Right kidney (tissue), 1 donor: ENCODE results near the gene STAT5B.
A peak's percentile ranks its signal among the peaks of the same experiment; 100 is the strongest.

ENCODE experiments used
- DNase-seq: peaks from one replicate; pipeline ENCODE4 v3.0.0-alpha.2; 2016

The STAT5B gene

GRCh38 chr17:42285346-42286050, 9.3 kb upstream of the STAT5B start:
- DNase-seq: no peak

GRCh38 chr17:42284566-42284965, 8.4 kb upstream of the STAT5B start:
- DNase-seq: no peak

- no peak for DNase-seq
Observed at GRCh38 chr17:42284024-42284369, 7.8 kb upstream of the STAT5B start.

- no peak for DNase-seq
Observed at GRCh38 chr17:42283241-42284023, 7.2 kb upstream of the STAT5B start.

- DNase-seq: no peak
Observed at GRCh38 chr17:42282478-42283080, 6.4 kb upstream of the STAT5B start.

- DNase-seq: no peak
Observed at GRCh38 chr17:42281571-42282096, 5.4 kb upstream of the STAT5B start.

- no peak for DNase-seq
Observed at GRCh38 chr17:42279776-42280630, 3.8 kb upstream of the STAT5B start.

GRCh38 chr17:42277342-42277712, 1.1 kb upstream of the STAT5B start:
- DNase-seq: no peak

GRCh38 chr17:42276609-42277341, 584 bp upstream of the STAT5B start:
- peak; percentile 90 for DNase-seq

- peak; percentile 80 for DNase-seq
Observed at GRCh38 chr17:42275527-42276358, 448 bp downstream of the STAT5B start.

GRCh38 chr17:42274812-42275526, 1.2 kb downstream of the STAT5B start:
- DNase-seq: peak; percentile 32

GRCh38 chr17:42274253-42274542, 2.0 kb downstream of the STAT5B start:
- DNase-seq: no peak

- DNase-seq: no peak
Observed at GRCh38 chr17:42273474-42274252, 2.5 kb downstream of the STAT5B start.

- DNase-seq: no peak
Observed at GRCh38 chr17:42272162-42272907, 3.9 kb downstream of the STAT5B start.

- DNase-seq: no peak
Observed at GRCh38 chr17:42271779-42272035, 4.5 kb downstream of the STAT5B start.

GRCh38 chr17:42271006-42271778, 5.0 kb downstream of the STAT5B start:
- no peak for DNase-seq

GRCh38 chr17:42270596-42270995, 5.6 kb downstream of the STAT5B start:
- no peak for DNase-seq

GRCh38 chr17:42270170-42270535, 6.0 kb downstream of the STAT5B start:
- DNase-seq: no peak
